ENCODE data around the gene AHNAK. TPM values are rescaled to one million over a fixed set of nuclear protein-coding genes. Genes with fewer than 3 reads are reported as not detected.

Gene AHNAK
- total RNA-seq, 4 donors from 2014 or later, result 1,348 to 2,181 (median 1,745) TPM

GRCh38 chr11:62487738-62488551, 58.7 kb downstream of the AHNAK start:
- no peaks in the 10 kb centered on the region for H3K9me3 ChIP-seq
- H3K4me3 ChIP-seq, result no peak overlapping the region
- 36% methylated on average over 11 to 17 of the region's 19 CpGs for WGBS, 2 donors (ENCODE audit: low coverage in 1 of 2)
- TF ChIP-seq CTCF (IDR thresholded peaks at IDR 0.05), result no peak
- no peak for TF ChIP-seq POLR2AphosphoS5 (IDR thresholded peaks at IDR 0.05)
- no peak for TF ChIP-seq EP300 (IDR thresholded peaks at IDR 0.05)
- TF ChIP-seq POLR2A (IDR thresholded peaks at IDR 0.05), result no peak
- H3K27ac ChIP-seq, result peak overlapping the region in 2 of 4 donors; percentile 22 to 50
- ATAC-seq, result no peak
- peaks cover 0 to 23% (median 0%) of the 10 kb centered on the region in 3 donors for H3K4me1 ChIP-seq
- H3K27me3 ChIP-seq, result no peaks in the 10 kb centered on the region
- H3K36me3 ChIP-seq, result peaks cover 0 to 4% of the 10 kb centered on the region in 2 donors

GRCh38 chr11:62487136-62487535, 59.5 kb downstream of the AHNAK start:
- Histone ChIP-seq H3K27ac (peak overlapping the region in 1 of 4 donors; percentile 22), H3K4me1 (peaks cover 0 to 23% (median 0%) of the 10 kb centered on the region in 3 donors), H3K27me3 (no peaks in the 10 kb centered on the region), H3K4me3 (no peak overlapping the region), H3K36me3 (peaks cover 0 to 4% of the 10 kb centered on the region in 2 donors), H3K9me3 (no peaks in the 10 kb centered on the region)
- TF ChIP-seq EP300 (IDR thresholded peaks at IDR 0.05), result no peak
- no peak for TF ChIP-seq POLR2AphosphoS5 (IDR thresholded peaks at IDR 0.05)
- no peak for TF ChIP-seq POLR2A (IDR thresholded peaks at IDR 0.05)
- no peak for TF ChIP-seq CTCF (IDR thresholded peaks at IDR 0.05)
- no peak for ATAC-seq
- 83 to 92% methylated on average over 5 to 8 of the region's 8 CpGs for WGBS, 2 donors (ENCODE audit: low coverage in 1 of 2)

- Histone ChIP-seq H3K4me3 (no peak overlapping the region), H3K4me1 (peaks cover 3 to 39% (median 3%) of the 10 kb centered on the region in 3 donors), H3K9me3 (no peaks in the 10 kb centered on the region), H3K36me3 (no peaks in the 10 kb centered on the region), H3K27ac (no peak overlapping the region), H3K27me3 (no peaks in the 10 kb centered on the region)
- TF ChIP-seq POLR2A (IDR thresholded peaks at IDR 0.05), result no peak
- TF ChIP-seq EP300 (IDR thresholded peaks at IDR 0.05), result no peak
- TF ChIP-seq CTCF (IDR thresholded peaks at IDR 0.05), result no peak
- no peak for TF ChIP-seq POLR2AphosphoS5 (IDR thresholded peaks at IDR 0.05)
- 80 to 89% methylated on average over 6 of the region's 6 CpGs for WGBS, 2 donors (ENCODE audit: low coverage in 1 of 2)
- ATAC-seq, result no peak
These were observed 62.3 kb downstream of the AHNAK start for GRCh38 chr11:62484352-62484751.

GRCh38 chr11:62482753-62483152, 63.9 kb downstream of the AHNAK start:
- ATAC-seq, result no peak
- TF ChIP-seq POLR2AphosphoS5 (IDR thresholded peaks at IDR 0.05) (no peak), EP300 (IDR thresholded peaks at IDR 0.05) (no peak), POLR2A (IDR thresholded peaks at IDR 0.05) (no peak), CTCF (IDR thresholded peaks at IDR 0.05) (no peak)
- no peaks in the 10 kb centered on the region for H3K36me3 ChIP-seq
- H3K4me1 ChIP-seq, result peaks cover 3 to 28% (median 3%) of the 10 kb centered on the region in 3 donors
- H3K4me3 ChIP-seq, result no peak overlapping the region
- H3K9me3 ChIP-seq, result no peaks in the 10 kb centered on the region
- H3K27me3 ChIP-seq, result no peaks in the 10 kb centered on the region
- no peak overlapping the region for H3K27ac ChIP-seq
- 74 to 83% methylated on average over 3 to 6 of the region's 6 CpGs for WGBS, 2 donors (ENCODE audit: low coverage in 1 of 2)

Data from gastroesophageal sphincter (tissue), 4 donors.